GM12892 (cell line): ENCODE results near the gene NXPH3.

ENCODE experiments used
- POLR2A ChIP-seq: IDR thresholded peaks from 2 replicates; pipeline ENCODE4 v1.6.1; 2011; ENCODE audit warnings: low read depth, low read length, control low read depth
- POLR2AphosphoS5 ChIP-seq: IDR thresholded peaks from 2 replicates; pipeline ENCODE4 v1.6.1; 2011; ENCODE audit warnings: low read depth, low read length, control low read depth

DNA sequence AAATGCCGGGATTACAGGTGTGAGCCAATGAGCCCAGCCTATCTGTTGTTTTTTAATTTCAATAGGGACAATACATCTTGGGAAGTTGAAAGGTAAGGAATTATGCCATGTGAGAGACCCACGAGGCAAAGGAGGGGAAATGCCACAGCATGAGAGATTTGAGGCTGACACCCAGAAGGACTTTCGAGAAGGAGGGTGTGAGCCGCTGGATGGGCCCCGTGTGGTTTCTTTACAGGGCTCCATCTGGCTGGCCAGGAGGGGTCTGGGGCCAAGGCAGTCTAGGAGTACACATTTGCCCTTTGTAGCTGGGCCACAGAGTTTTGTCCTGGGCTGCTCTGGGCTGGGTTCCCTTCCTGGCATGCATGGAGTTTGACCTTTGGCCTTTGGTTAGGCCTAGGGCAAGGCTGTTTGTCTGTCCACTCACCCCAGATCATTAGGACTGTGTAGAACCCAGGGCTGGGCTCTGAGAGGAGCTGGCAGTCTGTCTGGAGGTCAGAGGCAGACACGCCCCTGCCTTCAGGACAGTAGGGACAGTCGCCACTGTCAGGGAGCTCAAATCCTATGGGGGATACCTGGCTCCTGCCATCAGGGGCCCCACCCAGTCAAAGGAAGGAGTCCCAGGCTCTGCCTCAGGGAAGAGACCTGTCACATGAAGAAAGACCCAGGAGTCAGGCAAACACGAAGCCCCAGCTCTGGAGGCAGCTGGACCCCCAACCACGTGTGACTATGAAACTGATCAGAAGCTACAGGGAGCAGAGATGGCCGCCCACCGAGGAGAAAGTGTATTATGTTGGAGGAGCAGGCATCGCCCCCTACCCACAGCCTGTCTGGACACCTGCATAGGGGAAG lies 24.2 kb upstream of the NXPH3 start:
- TF ChIP-seq POLR2A (no peak), POLR2AphosphoS5 (no peak)
